Heart left ventricle (tissue), 16 donors: ENCODE results near the gene KRT12. TPM values are rescaled to one million over a fixed set of nuclear protein-coding genes. Genes with fewer than 3 reads are reported as not detected.

Experiments
- ATAC-seq, 4 donors: fragments of 200-7000 bp; cut with Tn5 transposase; one replicate each; pipeline ENCODE4 v1.9.1; 2020 to 2022; ENCODE audit warnings: moderate library complexity in 4 of 4, mild to moderate bottlenecking in 3 of 4, moderate number of reproducible peaks in 1 of 4
- DNase-seq, 5 donors: peaks; one replicate each; pipeline ENCODE4 v3.0.0-alpha.2; 2020
- H3K27ac ChIP-seq, 12 donors: fragments of 200-600 bp; sonication (generic) in 4 of 12; one replicate each; pipeline versions ENCODE4 v1.5.0 to v1.8.0; 2016 to 2022; ENCODE audit warnings: mild to moderate bottlenecking in 2 of 12
- H3K27me3 ChIP-seq, 9 donors: fragments of 200-600 bp; sonication (generic) in 2 of 9; one replicate each; pipeline versions ENCODE4 v1.5.1 to v1.8.0; 2016 to 2022; ENCODE audit warnings: mild to moderate bottlenecking in 3 of 9
- H3K36me3 ChIP-seq, 9 donors: fragments of 200-600 bp; sonication (generic) in 2 of 9; one replicate each; pipeline versions ENCODE4 v1.5.0 to v1.8.0; 2018 to 2022; ENCODE audit warnings: mild to moderate bottlenecking in 2 of 9
- H3K4me1 ChIP-seq, 12 donors: fragments of 200-600 bp; sonication (generic) in 4 of 12; one replicate each; pipeline versions ENCODE4 v1.5.0 to v1.8.0; 2016 to 2022; ENCODE audit warnings: mild to moderate bottlenecking in 3 of 12
- H3K4me3 ChIP-seq, 12 donors: fragments of 200-600 bp; sonication (generic) in 4 of 12; one replicate each; pipeline versions ENCODE4 v1.5.0 to v1.8.0; 2017 to 2022; ENCODE audit warnings: mild to moderate bottlenecking in 9 of 12, moderate library complexity in 4 of 12
- H3K9me3 ChIP-seq, 12 donors: fragments of 200-600 bp; sonication (generic) in 4 of 12; one replicate each; pipeline versions ENCODE4 v1.5.0 to v1.8.0; 2016 to 2022; ENCODE audit warnings: mild to moderate bottlenecking in 1 of 12
- POLR2A ChIP-seq, 2 donors: fragments of 450-650 bp; IDR thresholded peaks; one replicate each; pipeline ENCODE4 v1.6.1; 2017; ENCODE audit warnings: antibody characterized with exemption in 2 of 2, mild to moderate bottlenecking in 2 of 2, moderate library complexity in 2 of 2
- WGBS, 4 donors: extraction: QIAGEN DNeasy Blood & Tissue Kit in 2 of 4; methylation state at CpG; one replicate each; pipeline versions ENCODE4 v1.1.5 to v1.1.7; 2013 to 2018; 5-methylcytosine and 5-hydroxymethylcytosine counted together
- intact Hi-C, 10 donors: fragments of 100-400 bp; cut with DNase I; formaldehyde crosslinking; loops; one replicate each; pipeline versions ENCODE4 v1.11.1 to v1.14.2; 2022
- polyA plus RNA-seq, 2 donors: library from polyadenylated mRNA; stranded (reverse); fragments of 200-250 nt; gene quantifications; one replicate each; pipeline ENCODE4 v1.2.3, GENCODE V29; 2013
- total RNA-seq, 9 donors: library from RNA; depleted of rRNA in 2 of 9; stranded (reverse); fragments of >200 nt in 2 of 9; fragmentation: NEBNext Ultra II Directional in 3 of 9; extraction: Animal tissue kit (Norgen Biotek cat#: 25700) in 3 of 9; gene quantifications; one replicate each; pipeline versions ENCODE4 v1.1.0 to v1.2.4, GENCODE V29; 2016 to 2023
- TF ChIP-seq, protein P1 (sequence below), 12 donors: fragments of 200-600 bp; sonication (generic) in 4 of 12; IDR thresholded peaks; one replicate each; pipeline versions ENCODE4 v1.5.0 to v1.8.0; 2018 to 2022; ENCODE audit warnings: antibody characterized with exemption in 12 of 12, mild to moderate bottlenecking in 5 of 12
- donor health status: ischemic (EF 13 %, LVEDD 7.1; RV severe dilation, severe dysfunction).
- donor health status: healthy with polysubstance abuse.
- donor health status: DM: no; HTN: yes; CAD: no.
- donor health status: DM: no; HTN: no; CAD: no.
- donor health status: ischemic (EF 25% LVEDD 6.9; RV normal size, moderate dysfunction).
- donor health status: ischemic (EF 25% LVEDD 5.7; RV mildly dilated, moderate dysfunction).
- donor health status: healthy.
- donor health status: DM: yes; HTN: yes; CAD: no.
- donor health status: ischemic (EF 35%, LVEDD 5.7; RV mildly dilated, moderate dysfunction).
- donor health status: nonischemic (EF 11% LVEDD 7.7; RV severe dilation, severe dysfunction).
- donor health status: DM: yes; HTN: yes; CAD: no.
- donor health status: PGD.
- donor health status: ischemic (EF 29% LVEDD 5.4; RV normal size, mild dysfunction).
- donor health status: nonischemic (EF 23%, LVEDD 6.1; RV moderate dilation, normal function).

The KRT12 gene
- total and polyA plus RNA-seq, 11 donors: not detected

DNA sequence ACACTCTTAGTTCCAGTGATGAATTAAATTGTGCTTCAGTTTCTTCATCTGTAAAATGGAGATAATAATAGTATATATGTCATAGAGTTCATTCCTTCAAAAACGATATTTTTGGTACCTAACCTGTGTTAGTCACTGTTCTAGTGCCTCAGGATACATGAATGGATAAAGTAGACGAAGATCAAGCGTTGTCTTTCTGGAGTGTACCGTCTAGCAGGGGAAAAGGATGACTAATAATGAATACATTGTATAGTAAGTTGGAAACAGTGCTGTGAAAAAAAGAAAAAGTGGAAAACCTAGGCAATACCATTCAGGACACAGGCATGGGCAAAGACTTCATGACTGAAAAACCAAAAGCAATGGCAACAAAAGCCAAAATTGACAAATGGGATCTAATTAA is 53.2 kb downstream of the KRT12 start:
- 73 to 78% (median 75%) methylated on average over 4 of the region's 4 CpGs for WGBS, 4 donors
- intact Hi-C loops: loop anchor here in 1 of 10 donors (10.0 kb wide), 1 partner anchor 91 kb away; no protein-coding TSS in a partner anchor
- DNase-seq (no peak), ATAC-seq (no peak)
- TF ChIP-seq, protein P1, sequence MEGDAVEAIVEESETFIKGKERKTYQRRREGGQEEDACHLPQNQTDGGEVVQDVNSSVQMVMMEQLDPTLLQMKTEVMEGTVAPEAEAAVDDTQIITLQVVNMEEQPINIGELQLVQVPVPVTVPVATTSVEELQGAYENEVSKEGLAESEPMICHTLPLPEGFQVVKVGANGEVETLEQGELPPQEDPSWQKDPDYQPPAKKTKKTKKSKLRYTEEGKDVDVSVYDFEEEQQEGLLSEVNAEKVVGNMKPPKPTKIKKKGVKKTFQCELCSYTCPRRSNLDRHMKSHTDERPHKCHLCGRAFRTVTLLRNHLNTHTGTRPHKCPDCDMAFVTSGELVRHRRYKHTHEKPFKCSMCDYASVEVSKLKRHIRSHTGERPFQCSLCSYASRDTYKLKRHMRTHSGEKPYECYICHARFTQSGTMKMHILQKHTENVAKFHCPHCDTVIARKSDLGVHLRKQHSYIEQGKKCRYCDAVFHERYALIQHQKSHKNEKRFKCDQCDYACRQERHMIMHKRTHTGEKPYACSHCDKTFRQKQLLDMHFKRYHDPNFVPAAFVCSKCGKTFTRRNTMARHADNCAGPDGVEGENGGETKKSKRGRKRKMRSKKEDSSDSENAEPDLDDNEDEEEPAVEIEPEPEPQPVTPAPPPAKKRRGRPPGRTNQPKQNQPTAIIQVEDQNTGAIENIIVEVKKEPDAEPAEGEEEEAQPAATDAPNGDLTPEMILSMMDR (IDR thresholded peaks at IDR 0.05): no peak
- TF ChIP-seq POLR2A (IDR thresholded peaks at IDR 0.05): no peak
- peaks cover 0 to 17% (median 9%) of the 10 kb centered on the region in 9 donors for H3K36me3 ChIP-seq
- H3K4me3 ChIP-seq: no peak overlapping the region
- peaks cover 0 to 23% (median 0%) of the 10 kb centered on the region in 9 donors for H3K27me3 ChIP-seq
- no peaks in the 10 kb centered on the region for H3K9me3 ChIP-seq
- H3K27ac ChIP-seq: no peak overlapping the region
- peaks cover 0 to 34% (median 18%) of the 10 kb centered on the region in 12 donors for H3K4me1 ChIP-seq

DNA sequence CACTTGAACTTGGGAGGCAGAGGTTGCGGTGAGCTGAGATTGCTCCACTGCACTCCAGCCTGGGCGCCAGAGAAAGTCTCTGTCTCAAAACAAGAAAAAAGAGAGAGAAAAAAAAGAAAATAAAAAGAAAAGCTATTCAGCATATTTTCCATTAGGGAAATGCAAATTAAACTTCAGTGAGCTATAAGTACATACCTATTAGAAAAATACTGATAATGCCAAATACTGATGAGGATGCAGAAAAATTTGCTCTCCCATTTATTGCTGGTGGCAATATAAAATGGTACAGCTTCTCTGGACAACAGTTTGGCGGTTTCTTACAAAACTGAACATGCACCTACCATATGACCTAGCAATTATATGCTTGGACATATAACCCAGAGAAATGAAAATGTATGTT is 54.4 kb downstream of the KRT12 start:
- H3K9me3 ChIP-seq: no peaks in the 10 kb centered on the region
- H3K27ac ChIP-seq: no peak overlapping the region
- WGBS, 4 donors: 86 to 93% (median 91%) methylated on average over 3 of the region's 3 CpGs
- no peak for TF ChIP-seq POLR2A (IDR thresholded peaks at IDR 0.05)
- TF ChIP-seq, protein P1 (IDR thresholded peaks at IDR 0.05): no peak
- H3K4me3 ChIP-seq: no peak overlapping the region
- intact Hi-C loops: loop anchor here in 1 of 10 donors (10.0 kb wide), 1 partner anchor 92 kb away; no protein-coding TSS in a partner anchor
- peaks cover 0 to 29% (median 17%) of the 10 kb centered on the region in 12 donors for H3K4me1 ChIP-seq
- no peak for ATAC-seq
- peaks cover 0 to 15% (median 9%) of the 10 kb centered on the region in 9 donors for H3K36me3 ChIP-seq
- peaks cover 0 to 29% (median 0%) of the 10 kb centered on the region in 9 donors for H3K27me3 ChIP-seq
- DNase-seq: no peak

Other genes with a start within 250 kb of the KRT12 start
- 10 to 100 TPM; 51.8 to 88.0 (median 59.4) TPM for gene SMARCE1, start 219.4 kb downstream of the KRT12 start, total RNA-seq
- 10 to 100 TPM; 38.6 to 60.9 TPM for gene SMARCE1, start 219.4 kb downstream of the KRT12 start, polyA plus RNA-seq
- 1 to 10 TPM in 1 of 9 donors, under 1 TPM in 4, not detected in 4; 0.25 to 1.3 (median 0.96) TPM for gene KRT222, start 202.0 kb downstream of the KRT12 start, total RNA-seq
- gene KRT222, start 202.0 kb downstream of the KRT12 start, polyA plus RNA-seq: not detected
- gene KRT24, start 163.5 kb downstream of the KRT12 start, total RNA-seq: not detected
- gene KRT24, start 163.5 kb downstream of the KRT12 start, polyA plus RNA-seq: not detected
- gene KRT25, start 111.9 kb downstream of the KRT12 start, total RNA-seq: not detected
- gene KRT25, start 111.9 kb downstream of the KRT12 start, polyA plus RNA-seq: not detected
- not detected for gene KRT26, start 95.0 kb downstream of the KRT12 start, total RNA-seq
- gene KRT26, start 95.0 kb downstream of the KRT12 start, polyA plus RNA-seq: not detected
- gene KRT27, start 84.7 kb downstream of the KRT12 start, total RNA-seq: not detected
- not detected for gene KRT27, start 84.7 kb downstream of the KRT12 start, polyA plus RNA-seq
- not detected for gene KRT28, start 67.3 kb downstream of the KRT12 start, total RNA-seq
- not detected for gene KRT28, start 67.3 kb downstream of the KRT12 start, polyA plus RNA-seq
- 10 to 100 TPM; 17.6 to 70.8 (median 50.1) TPM for gene KRT10, start 44.6 kb downstream of the KRT12 start, total RNA-seq
- gene KRT10, start 44.6 kb downstream of the KRT12 start, polyA plus RNA-seq: 10 to 100 TPM; 21.9 to 81.9 TPM
- gene KRT20, start 18.0 kb upstream of the KRT12 start, total RNA-seq: not detected
- gene KRT20, start 18.0 kb upstream of the KRT12 start, polyA plus RNA-seq: under 1 TPM in 1 of 2 donors, not detected in 1; 0.12 TPM
- gene KRT23, start 70.4 kb upstream of the KRT12 start, total RNA-seq: under 1 TPM in 1 of 9 donors, not detected in 8; 0.16 TPM
- not detected for gene KRT23, start 70.4 kb upstream of the KRT12 start, polyA plus RNA-seq
- gene KRT39, start 99.7 kb upstream of the KRT12 start, total RNA-seq: not detected
- gene KRT39, start 99.7 kb upstream of the KRT12 start, polyA plus RNA-seq: not detected
- not detected for gene KRT40, start 117.1 kb upstream of the KRT12 start, total RNA-seq
- not detected for gene KRT40, start 117.1 kb upstream of the KRT12 start, polyA plus RNA-seq
- gene KRTAP3-3, start 126.9 kb upstream of the KRT12 start, total RNA-seq: not detected
- not detected for gene KRTAP3-3, start 126.9 kb upstream of the KRT12 start, polyA plus RNA-seq
- gene KRTAP3-2, start 132.7 kb upstream of the KRT12 start, total RNA-seq: not detected
- not detected for gene KRTAP3-2, start 132.7 kb upstream of the KRT12 start, polyA plus RNA-seq
- not detected for gene KRTAP3-1, start 141.9 kb upstream of the KRT12 start, total RNA-seq
- not detected for gene KRTAP3-1, start 141.9 kb upstream of the KRT12 start, polyA plus RNA-seq
- gene KRTAP1-5, start 160.0 kb upstream of the KRT12 start, total RNA-seq: not detected
- gene KRTAP1-5, start 160.0 kb upstream of the KRT12 start, polyA plus RNA-seq: not detected
- gene KRTAP1-4, start 163.0 kb upstream of the KRT12 start, total RNA-seq: not detected
- not detected for gene KRTAP1-4, start 163.0 kb upstream of the KRT12 start, polyA plus RNA-seq
- gene KRTAP1-3, start 167.7 kb upstream of the KRT12 start, total RNA-seq: not detected
- not detected for gene KRTAP1-3, start 167.7 kb upstream of the KRT12 start, polyA plus RNA-seq
- gene KRTAP1-1, start 174.2 kb upstream of the KRT12 start, total RNA-seq: not detected
- not detected for gene KRTAP1-1, start 174.2 kb upstream of the KRT12 start, polyA plus RNA-seq
- not detected for gene KRTAP2-1, start 180.1 kb upstream of the KRT12 start, total RNA-seq
- gene KRTAP2-1, start 180.1 kb upstream of the KRT12 start, polyA plus RNA-seq: not detected
- gene KRTAP2-2, start 188.0 kb upstream of the KRT12 start, total RNA-seq: not detected
- gene KRTAP2-2, start 188.0 kb upstream of the KRT12 start, polyA plus RNA-seq: not detected
- not detected for gene KRTAP2-3, start 192.9 kb upstream of the KRT12 start, total RNA-seq
- not detected for gene KRTAP2-3, start 192.9 kb upstream of the KRT12 start, polyA plus RNA-seq
- gene KRTAP2-4, start 198.7 kb upstream of the KRT12 start, total RNA-seq: not detected
- not detected for gene KRTAP2-4, start 198.7 kb upstream of the KRT12 start, polyA plus RNA-seq
- not detected for gene KRTAP4-7, start 216.9 kb upstream of the KRT12 start, total RNA-seq
- gene KRTAP4-7, start 216.9 kb upstream of the KRT12 start, polyA plus RNA-seq: not detected
- gene KRTAP4-8, start 230.9 kb upstream of the KRT12 start, total RNA-seq: not detected
- not detected for gene KRTAP4-8, start 230.9 kb upstream of the KRT12 start, polyA plus RNA-seq
- not detected for gene KRTAP4-16, start 235.0 kb upstream of the KRT12 start, total RNA-seq
- not detected for gene KRTAP4-16, start 235.0 kb upstream of the KRT12 start, polyA plus RNA-seq
- gene KRTAP4-9, start 238.2 kb upstream of the KRT12 start, total RNA-seq: not detected
- not detected for gene KRTAP4-9, start 238.2 kb upstream of the KRT12 start, polyA plus RNA-seq